ENCODE data around the gene AACS. TPM values are rescaled to one million over a fixed set of nuclear protein-coding genes. Genes with fewer than 3 reads are reported as not detected.
"Not testable (repeated sequence)": the region's sequence is repeated elsewhere in the genome, so short reads cannot be mapped to it uniquely, and the experiment has no call there.

Gene AACS
- total RNA-seq, 1 experiment from 2014 or later = 54.0 TPM

GRCh38 chr12:125081427-125081826, 16.2 kb downstream of the AACS start:
- TF ChIP-seq, protein P1, sequence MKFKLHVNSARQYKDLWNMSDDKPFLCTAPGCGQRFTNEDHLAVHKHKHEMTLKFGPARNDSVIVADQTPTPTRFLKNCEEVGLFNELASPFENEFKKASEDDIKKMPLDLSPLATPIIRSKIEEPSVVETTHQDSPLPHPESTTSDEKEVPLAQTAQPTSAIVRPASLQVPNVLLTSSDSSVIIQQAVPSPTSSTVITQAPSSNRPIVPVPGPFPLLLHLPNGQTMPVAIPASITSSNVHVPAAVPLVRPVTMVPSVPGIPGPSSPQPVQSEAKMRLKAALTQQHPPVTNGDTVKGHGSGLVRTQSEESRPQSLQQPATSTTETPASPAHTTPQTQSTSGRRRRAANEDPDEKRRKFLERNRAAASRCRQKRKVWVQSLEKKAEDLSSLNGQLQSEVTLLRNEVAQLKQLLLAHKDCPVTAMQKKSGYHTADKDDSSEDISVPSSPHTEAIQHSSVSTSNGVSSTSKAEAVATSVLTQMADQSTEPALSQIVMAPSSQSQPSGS (CRISPR knock-in tag; IDR thresholded peaks at IDR 0.05; ENCODE audit: borderline replicate concordance, low read depth) = no peak
- TF ChIP-seq ZNF416 (CRISPR knock-in tag; IDR thresholded peaks at IDR 0.05) (no peak), PREB (CRISPR knock-in tag; IDR thresholded peaks at IDR 0.05; ENCODE audit: borderline replicate concordance) (no peak), AFF4 (CRISPR knock-in tag; IDR thresholded peaks at IDR 0.05; ENCODE audit: borderline replicate concordance) (no peak), NR1H2 (CRISPR knock-in tag; IDR thresholded peaks at IDR 0.05) (no peak), HMGA2 (CRISPR knock-in tag; IDR thresholded peaks at IDR 0.05) (no peak), JUN (CRISPR knock-in tag; IDR thresholded peaks at IDR 0.05) (no peak)
- CTCF ChIA-PET = no interaction called here
- DNase-seq (ENCODE audit: low spot score) = no peak
- H3K27me3 Mint-ChIP-seq (ENCODE audit: low read depth) = no peaks in the 10 kb centered on the region
- H3K9me3 Mint-ChIP-seq = no peaks in the 10 kb centered on the region
- no peak overlapping the region for H3K27ac Mint-ChIP-seq
- no peaks in the 10 kb centered on the region for H3K4me1 Mint-ChIP-seq
- peaks cover 67% of the 10 kb centered on the region for H3K36me3 Mint-ChIP-seq
- ATAC-seq = no peak
- no peak overlapping the region for H3K4me3 Mint-ChIP-seq
- POLR2A ChIA-PET = no interaction called here

- no peak for TF ChIP-seq ETV6 (CRISPR knock-in tag; IDR thresholded peaks at IDR 0.05)
- TF ChIP-seq ZNF423 (CRISPR knock-in tag; IDR thresholded peaks at IDR 0.05) = peak; percentile 59; the same call in 1 of the 2 replicates
- peaks cover 61% of the 10 kb centered on the region for H3K36me3 Mint-ChIP-seq
Measured at GRCh38 chr12:125083072-125083471, 17.8 kb downstream of the AACS start.

DNA sequence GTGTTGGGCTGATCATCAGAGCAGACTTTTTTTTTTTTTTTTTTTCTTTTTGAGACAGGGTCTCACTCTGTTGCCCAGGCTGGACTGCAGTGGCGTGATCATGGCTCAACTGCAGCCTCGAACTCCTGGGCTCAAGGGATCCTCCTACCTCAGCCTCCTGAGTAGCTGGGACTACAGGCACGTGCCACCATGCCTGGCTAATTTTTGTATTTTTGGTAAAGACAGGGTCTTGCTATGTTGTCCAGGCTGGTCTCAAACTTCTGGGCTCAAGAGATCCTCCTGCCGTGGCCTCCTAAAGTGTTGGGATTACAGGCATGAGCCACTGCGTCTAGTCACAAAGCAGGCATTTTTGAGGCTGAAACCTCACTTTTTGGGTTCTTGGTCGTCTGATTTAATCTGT, 23.0 kb downstream of the AACS start:
- peaks cover 31% of the 10 kb centered on the region for H3K36me3 Mint-ChIP-seq
- POLR2A ChIA-PET; DNase-seq (ENCODE audit: low spot score); H3K9me3 Mint-ChIP-seq; H3K27me3 Mint-ChIP-seq (ENCODE audit: low read depth); H3K4me3 Mint-ChIP-seq; H3K4me1 Mint-ChIP-seq; H3K27ac Mint-ChIP-seq; ATAC-seq: not testable (repeated sequence)
- CTCF ChIA-PET = interaction anchor here (0.6 to 0.7 kb wide), 2 partner anchors 21 to 275 kb away, joined by 3 to 7 read pairs; no protein-coding TSS in a partner anchor
- peak; percentile 82 for TF ChIP-seq ZNF121 (CRISPR knock-in tag; IDR thresholded peaks at IDR 0.05)

More at GRCh38 chr12:125083072-125083471, 17.8 kb downstream of the AACS start:
- DNase-seq (ENCODE audit: low spot score) (no peak), ATAC-seq (no peak)
- Mint-ChIP-seq H3K4me1 (no peaks in the 10 kb centered on the region), H3K4me3 (no peak overlapping the region), H3K27ac (0 out of 2 replicates have a peak overlapping the region, but pooled peaks have one; percentile 78), H3K9me3 (no peaks in the 10 kb centered on the region), H3K27me3 (ENCODE audit: low read depth) (no peaks in the 10 kb centered on the region)
- POLR2A ChIA-PET = no interaction called here
- CTCF ChIA-PET = no interaction called here

GRCh38 chr12:125089083-125089482, 23.8 kb downstream of the AACS start:
- Mint-ChIP-seq H3K4me1 (no peaks in the 10 kb centered on the region), H3K27me3 (ENCODE audit: low read depth) (no peaks in the 10 kb centered on the region), H3K27ac (no peak overlapping the region), H3K36me3 (peaks cover 31% of the 10 kb centered on the region), H3K9me3 (no peaks in the 10 kb centered on the region), H3K4me3 (no peak overlapping the region)
- CTCF ChIA-PET = interaction anchor here (0.6 to 1.1 kb wide), 2 partner anchors 17 to 20 kb away, joined by 3 to 4 read pairs; no protein-coding TSS in a partner anchor
- TF ChIP-seq ZNF232 (CRISPR knock-in tag; IDR thresholded peaks at IDR 0.05) (no peak), TEAD4 (CRISPR knock-in tag; IDR thresholded peaks at IDR 0.05) (no peak), ZNF423 (CRISPR knock-in tag; IDR thresholded peaks at IDR 0.05) (peak; percentile 34; the same call in 1 of the 2 replicates)
- POLR2A ChIA-PET = no interaction called here
- ATAC-seq (0 out of 2 replicates have a peak, but pooled peaks have one; percentile 21), DNase-seq (ENCODE audit: low spot score) (no peak)

All from WTC11 (cell line).